K562 (cell line): ENCODE results near the gene ATP5MK. TPM values are rescaled to one million over a fixed set of nuclear protein-coding genes. Genes with fewer than 3 reads are reported as not detected.
A peak's percentile ranks its signal among the peaks of the same experiment; 100 is the strongest.

Experiments
- BCLAF1 ChIP-seq, 2 experiments: fragments of 450-650 bp in 1 of 2; IDR thresholded peaks; 2 replicates each; pipeline ENCODE4 v1.6.1; 2011 to 2017; ENCODE audit warnings: low read depth in 2 of 2, antibody characterized with exemption in 1 of 2, borderline replicate concordance in 1 of 2, low read length in 1 of 2, mild to moderate bottlenecking in 1 of 2, mixed read lengths in 1 of 2; ENCODE audit not compliant: control insufficient read depth in 1 of 2
- CBFA2T3 ChIP-seq: fragments of 450-650 bp; IDR thresholded peaks from 2 replicates; pipeline ENCODE4 v1.6.1; 2017
- CBX5 ChIP-seq: IDR thresholded peaks from 2 replicates; pipeline ENCODE4 v1.6.1; 2014; ENCODE audit warnings: low read depth, borderline replicate concordance
- COPS2 ChIP-seq: fragments of 450-650 bp; conservative IDR thresholded peaks from 2 replicates; pipeline ENCODE4 v1.6.1; 2016; ENCODE audit warnings: mild to moderate bottlenecking, moderate library complexity
- EP300 ChIP-seq: IDR thresholded peaks from 2 replicates; pipeline ENCODE4 v1.6.1; 2012; ENCODE audit warnings: low read length, improper control_type of control experiment
- ETV1 ChIP-seq: fragments of 450-650 bp; conservative IDR thresholded peaks from 2 replicates; pipeline ENCODE4 v1.6.1; 2016; ENCODE audit warnings: missing genetic modification characterization, control low read depth, low read depth, missing compliant biosample characterization
- HDAC1 ChIP-seq, 2 experiments: fragments of 450-650 bp; IDR thresholded peaks; 2 replicates each; pipeline ENCODE4 v1.6.1; 2016 to 2017; ENCODE audit warnings: inconsistent platforms in 1 of 2, mild to moderate bottlenecking in 1 of 2, moderate library complexity in 1 of 2
- KDM1A ChIP-seq, 2 experiments: fragments of 450-650 bp; IDR thresholded peaks; 2 replicates each; pipeline ENCODE4 v1.6.1; 2016; ENCODE audit warnings: mild to moderate bottlenecking in 2 of 2
- MAFF ChIP-seq: IDR thresholded peaks from 2 replicates; pipeline ENCODE4 v1.6.1; 2012; ENCODE audit warnings: low read length, improper control_type of control experiment
- MEIS2 ChIP-seq: fragments of 450-650 bp; IDR thresholded peaks from 2 replicates; pipeline ENCODE4 v1.6.1; 2014; ENCODE audit warnings: mild to moderate bottlenecking; ENCODE audit not compliant: partially characterized antibody
- NFE2 ChIP-seq: IDR thresholded peaks from 2 replicates; pipeline ENCODE4 v1.6.1; 2014; ENCODE audit warnings: antibody characterized with exemption, low read depth
- RUNX1 ChIP-seq: sonication (generic); IDR thresholded peaks from 2 replicates; pipeline ENCODE4 v1.6.1; 2016; ENCODE audit warnings: antibody characterized with exemption, low read depth
- SMAD2 ChIP-seq: fragments of 150-350 bp; IDR thresholded peaks from 2 replicates; pipeline ENCODE4 v1.6.1; 2014; ENCODE audit warnings: low read depth, mild to moderate bottlenecking, low read length
- ZNF140 ChIP-seq: fragments of 250-450 bp; sonication (Bioruptor Pico); IDR thresholded peaks from 2 replicates; pipeline ENCODE4 v1.8.0; 2021; ENCODE audit warnings: moderate library complexity, mild to moderate bottlenecking, inconsistent platforms
- ZNF696 ChIP-seq: fragments of 250-450 bp; sonication (Bioruptor Pico); conservative IDR thresholded peaks from 2 replicates; pipeline ENCODE4 v1.4.0; 2020; ENCODE audit warnings: mild to moderate bottlenecking, moderate library complexity
- ZNF766 ChIP-seq: fragments of 200-800 bp; sonication (Bioruptor generic); conservative IDR thresholded peaks from 2 replicates; pipeline ENCODE4 v1.6.1; 2016; ENCODE audit warnings: missing genetic modification characterization, missing compliant biosample characterization
- ZSCAN29 ChIP-seq: fragments of 450-650 bp; IDR thresholded peaks from 2 replicates; pipeline ENCODE4 v1.6.1; 2017
- polyA plus RNA-seq, 8 experiments: library from polyadenylated mRNA; depleted of rRNA in 4 of 8; stranded (reverse) in 5 of 8; unstranded in 3 of 8; fragments of >200 nt; fragmentation: Nextera tagmentation in 2 of 8; fragmentation: Illumina TruSeq in 1 of 8; extraction: Ambion mirVana in 2 of 8; extraction: Trizol in 1 of 8; gene quantifications; 2 replicates each; pipeline versions ENCODE4 v1.2.1 to v1.2.3, GENCODE V29; 2011 to 2014; ENCODE audit warnings: inconsistent platforms in 1 of 8, missing spikeins in 1 of 8
- total RNA-seq, 7 experiments: library from RNA; depleted of rRNA in 6 of 7; stranded (reverse); fragments of >200 nt in 6 of 7; fragmentation: Illumina TruSeq in 2 of 7; extraction: Trizol in 2 of 7; gene quantifications; 2 replicates each; pipeline versions ENCODE4 v1.2.1 to v1.2.3, GENCODE V29; 2011 to 2021; ENCODE audit warnings: low replicate concordance in 1 of 7
- TF ChIP-seq, protein P1 (sequence below): fragments of 450-650 bp; formaldehyde crosslinking; IDR thresholded peaks from 2 replicates; pipeline ENCODE4 v1.4.0; 2022; ENCODE audit warnings: mild to moderate bottlenecking, moderate library complexity

The ATP5MK gene
- total and polyA plus RNA-seq, 9 of the 15 experiments (the other 6 are each of a cell fraction or from before 2014, with no cell fraction given) = 182 to 1,810 (median 741) TPM

- TF ChIP-seq BCLAF1 (IDR thresholded peaks at IDR 0.05; ENCODE audit: borderline replicate concordance in 1 of 2, control insufficient read depth in 1 of 2, low read depth in 2 of 2, low read length in 1 of 2) (no peak), CBFA2T3 (peak; percentile 63), NFE2 (peak; percentile 87), ZSCAN29 (no peak), CBX5 (no peak), RUNX1 (no peak), MAFF (0 out of 2 replicates have a peak, but pooled peaks have one; percentile 32), KDM1A (IDR thresholded peaks at IDR 0.05) (peak; percentile 20 to 61; a peak in 1 of 4 replicates), ZNF140 (CRISPR knock-in tag) (no peak), ZNF766 (CRISPR knock-in tag) (no peak), MEIS2 (peak; percentile 71), SMAD2 (no peak), COPS2 (no peak), ZNF696 (CRISPR knock-in tag) (no peak), EP300 (peak; percentile 28; the same call in 1 of the 2 replicates), HDAC1 (IDR thresholded peaks at IDR 0.05) (peak in 1 of 2 experiments; percentile 43; a peak in 2 of 4 replicates), ETV1 (tag) (no peak)
- TF ChIP-seq, protein P1, sequence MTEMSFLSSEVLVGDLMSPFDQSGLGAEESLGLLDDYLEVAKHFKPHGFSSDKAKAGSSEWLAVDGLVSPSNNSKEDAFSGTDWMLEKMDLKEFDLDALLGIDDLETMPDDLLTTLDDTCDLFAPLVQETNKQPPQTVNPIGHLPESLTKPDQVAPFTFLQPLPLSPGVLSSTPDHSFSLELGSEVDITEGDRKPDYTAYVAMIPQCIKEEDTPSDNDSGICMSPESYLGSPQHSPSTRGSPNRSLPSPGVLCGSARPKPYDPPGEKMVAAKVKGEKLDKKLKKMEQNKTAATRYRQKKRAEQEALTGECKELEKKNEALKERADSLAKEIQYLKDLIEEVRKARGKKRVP (CRISPR knock-in tag) = no peak
Measured at GRCh38 chr10:103394180-103394579, 2.1 kb downstream of the ATP5MK start (continued).
